GM12875 (cell line): ENCODE results near the gene CACNG3.
"Not testable (repeated sequence)": the region's sequence is repeated elsewhere in the genome, so short reads cannot be mapped to it uniquely, and the experiment has no call there.

Experiments used
- H3K4me3 ChIP-seq: one replicate; pipeline ENCODE4 v1.5.1; 2011; ENCODE audit warnings: low read depth, low read length, control low read depth
- CTCF ChIP-seq: IDR thresholded peaks from 2 replicates; pipeline ENCODE4 v1.5.1; 2011; ENCODE audit warnings: low read depth, mild to moderate bottlenecking, control low read depth, inconsistent platforms, low read length, moderate library complexity, borderline replicate concordance; ENCODE audit not compliant: insufficient read depth

Gene CACNG3

DNA sequence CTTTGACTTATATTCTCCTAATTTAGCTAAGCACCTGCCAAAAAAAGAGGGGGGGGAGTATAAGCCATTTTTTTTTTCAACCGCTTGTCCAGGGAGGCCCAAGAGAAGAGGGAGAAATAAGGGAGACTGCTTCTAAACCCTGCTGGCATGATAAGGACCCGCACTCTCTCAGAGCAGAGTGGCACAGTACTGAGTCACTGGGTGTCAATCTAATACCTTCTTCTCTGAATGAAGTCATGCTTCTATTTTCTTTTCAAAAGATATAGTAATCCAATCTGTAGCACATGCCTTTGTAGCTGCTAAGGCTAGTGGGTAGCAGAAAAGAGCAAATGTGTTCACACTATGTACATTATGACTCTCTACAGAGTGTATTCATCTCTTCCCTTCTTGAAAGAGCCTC is 34.9 kb upstream of the CACNG3 start:
- H3K4me3 ChIP-seq, result no peak overlapping the region
- TF ChIP-seq CTCF, result no peak

DNA sequence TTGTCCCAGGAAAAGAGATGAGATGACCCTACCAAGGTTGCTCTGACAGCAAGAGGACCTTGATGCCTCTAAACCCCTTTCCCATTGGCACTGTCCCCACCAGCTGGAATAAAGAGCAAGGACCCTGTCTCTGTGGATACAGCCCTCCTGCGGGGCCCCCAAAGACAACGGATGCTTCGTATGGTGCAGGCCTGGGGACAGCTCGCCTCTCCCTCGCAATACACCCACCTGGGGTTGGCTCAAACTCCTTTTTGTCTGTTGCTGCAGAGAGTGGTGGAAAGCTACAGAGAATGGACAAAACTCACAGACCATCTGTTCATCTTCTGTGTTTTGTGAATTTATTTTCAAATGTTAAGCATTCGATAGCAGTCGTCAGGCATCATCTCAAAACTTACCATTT is 27.6 kb upstream of the CACNG3 start:
- no peak overlapping the region for H3K4me3 ChIP-seq
- TF ChIP-seq CTCF, result no peak

DNA sequence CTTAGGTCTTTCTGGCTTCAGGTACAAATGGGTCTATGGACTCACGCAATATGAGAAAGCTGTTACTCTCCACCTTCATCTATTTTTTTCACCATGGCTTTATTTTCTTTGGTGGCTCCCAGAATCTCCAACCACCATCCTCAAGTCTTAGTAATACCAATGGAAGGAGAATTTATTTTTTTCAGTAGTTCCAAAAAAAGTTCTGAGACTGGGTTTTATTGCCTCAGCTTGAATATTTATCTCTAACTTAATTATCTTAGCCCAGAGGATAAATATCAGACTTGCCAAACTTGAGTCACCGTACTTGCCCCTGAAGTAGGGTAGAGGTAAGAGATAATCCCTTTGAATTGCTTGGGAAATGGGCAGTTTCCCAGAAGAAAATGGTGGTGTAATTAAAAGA is 23.2 kb upstream of the CACNG3 start:
- H3K4me3 ChIP-seq, result no peak overlapping the region
- TF ChIP-seq CTCF, result no peak

DNA sequence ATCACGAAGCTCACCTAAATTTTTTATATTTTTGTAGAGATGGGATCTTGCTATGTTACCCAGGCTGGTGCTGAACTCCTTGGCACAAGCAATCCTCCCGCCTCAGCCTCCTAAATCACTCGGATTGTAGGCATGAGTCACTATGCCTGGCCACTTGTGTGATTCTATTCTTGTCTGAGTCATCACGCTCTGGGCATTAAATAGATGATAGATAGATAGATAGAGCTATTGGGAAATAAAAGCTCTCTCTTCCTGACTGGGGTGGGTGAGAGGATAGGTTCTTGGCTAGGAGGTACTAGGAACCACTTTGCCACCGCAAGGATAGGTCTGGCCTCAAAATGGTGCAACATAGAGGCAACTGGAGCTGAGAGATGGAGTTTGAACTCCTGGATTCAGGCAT is 21.4 kb upstream of the CACNG3 start:
- TF ChIP-seq CTCF, result no peak
- H3K4me3 ChIP-seq, result no peak overlapping the region

GRCh38 chr16:24235806-24236205 is 20.3 kb upstream of the CACNG3 start:
- no peak overlapping the region for H3K4me3 ChIP-seq
- TF ChIP-seq CTCF, result no peak

- not testable (repeated sequence) for H3K4me3 ChIP-seq
These were observed 17.3 kb upstream of the CACNG3 start for GRCh38 chr16:24238846-24239245.

- TF ChIP-seq CTCF, result no peak
- H3K4me3 ChIP-seq, result no peak overlapping the region
These were observed 9.1 kb upstream of the CACNG3 start for GRCh38 chr16:24246911-24247607.

GRCh38 chr16:24253192-24253591 is 2.9 kb upstream of the CACNG3 start:
- TF ChIP-seq CTCF, result peak; percentile 76
- H3K4me3 ChIP-seq, result no peak overlapping the region
